NOMO-1 treated with dmso at 0.1 percent for 144 hours (cell line): ENCODE data around the gene IRAK1.

ENCODE experiments used
- DNase-seq: peaks from one replicate; lab custom pipeline; 2025; ENCODE audit not compliant: unreplicated experiment; lab: John Stamatoyannopoulos, UW

IRAK1 gene

GRCh38 chrX:154021131-154021611 lies 1.5 kb upstream of the IRAK1 start:
- no peak for DNase-seq

- no peak for DNase-seq
Measured at GRCh38 chrX:154020536-154021115, 924 bp upstream of the IRAK1 start.

GRCh38 chrX:154019061-154019621 lies 561 bp downstream of the IRAK1 start:
- DNase-seq, result no peak

- no peak for DNase-seq
Measured at GRCh38 chrX:154018518-154019060, 1.1 kb downstream of the IRAK1 start.

- no peak for DNase-seq
Measured at GRCh38 chrX:154017766-154018517, 1.8 kb downstream of the IRAK1 start.

GRCh38 chrX:154016366-154017076 lies 3.2 kb downstream of the IRAK1 start:
- DNase-seq, result no peak

- DNase-seq, result no peak
Measured at GRCh38 chrX:154015581-154016264, 4.0 kb downstream of the IRAK1 start.

- no peak for DNase-seq
Measured at GRCh38 chrX:154014429-154015380, 5.0 kb downstream of the IRAK1 start.

GRCh38 chrX:154013614-154014360 lies 5.9 kb downstream of the IRAK1 start:
- no peak for DNase-seq

GRCh38 chrX:154013001-154013421 lies 6.7 kb downstream of the IRAK1 start:
- no peak for DNase-seq

- DNase-seq, result no peak
Measured at GRCh38 chrX:154012336-154012991, 7.2 kb downstream of the IRAK1 start.

- DNase-seq, result no peak
Measured at GRCh38 chrX:154011376-154012335, 8.0 kb downstream of the IRAK1 start.

- no peak for DNase-seq
Measured at GRCh38 chrX:154010330-154011087, 9.2 kb downstream of the IRAK1 start.

- DNase-seq, result no peak
Measured at GRCh38 chrX:154008521-154008920, 11.2 kb downstream of the IRAK1 start.

- DNase-seq, result no peak
Measured at GRCh38 chrX:154006947-154007346, 12.8 kb downstream of the IRAK1 start.

- DNase-seq, result no peak
Measured at GRCh38 chrX:154004315-154004714, 15.4 kb downstream of the IRAK1 start.
